Heart left ventricle (tissue), 16 donors: Measurements from ENCODE around the gene AAMDC. TPM values are rescaled to one million over a fixed set of nuclear protein-coding genes. Genes with fewer than 3 reads are reported as not detected.

Experiments
- ATAC-seq, 4 donors: fragments of 200-7000 bp; cut with Tn5 transposase; one replicate each; pipeline ENCODE4 v1.9.1; 2020 to 2022; ENCODE audit warnings: moderate library complexity in 4 of 4, mild to moderate bottlenecking in 3 of 4, moderate number of reproducible peaks in 1 of 4
- DNase-seq, 5 donors: peaks; one replicate each; pipeline ENCODE4 v3.0.0-alpha.2; 2020
- H3K27ac ChIP-seq, 12 donors: fragments of 200-600 bp; sonication (generic) in 4 of 12; one replicate each; pipeline versions ENCODE4 v1.5.0 to v1.8.0; 2016 to 2022; ENCODE audit warnings: mild to moderate bottlenecking in 2 of 12
- H3K27me3 ChIP-seq, 9 donors: fragments of 200-600 bp; sonication (generic) in 2 of 9; one replicate each; pipeline versions ENCODE4 v1.5.1 to v1.8.0; 2016 to 2022; ENCODE audit warnings: mild to moderate bottlenecking in 3 of 9
- H3K36me3 ChIP-seq, 9 donors: fragments of 200-600 bp; sonication (generic) in 2 of 9; one replicate each; pipeline versions ENCODE4 v1.5.0 to v1.8.0; 2018 to 2022; ENCODE audit warnings: mild to moderate bottlenecking in 2 of 9
- H3K4me1 ChIP-seq, 12 donors: fragments of 200-600 bp; sonication (generic) in 4 of 12; one replicate each; pipeline versions ENCODE4 v1.5.0 to v1.8.0; 2016 to 2022; ENCODE audit warnings: mild to moderate bottlenecking in 3 of 12
- H3K4me3 ChIP-seq, 12 donors: fragments of 200-600 bp; sonication (generic) in 4 of 12; one replicate each; pipeline versions ENCODE4 v1.5.0 to v1.8.0; 2017 to 2022; ENCODE audit warnings: mild to moderate bottlenecking in 9 of 12, moderate library complexity in 4 of 12
- H3K9me3 ChIP-seq, 12 donors: fragments of 200-600 bp; sonication (generic) in 4 of 12; one replicate each; pipeline versions ENCODE4 v1.5.0 to v1.8.0; 2016 to 2022; ENCODE audit warnings: mild to moderate bottlenecking in 1 of 12
- CTCF ChIP-seq, 12 donors: fragments of 200-600 bp; sonication (generic) in 4 of 12; IDR thresholded peaks; one replicate each; pipeline versions ENCODE4 v1.5.0 to v1.8.0; 2018 to 2022; ENCODE audit warnings: antibody characterized with exemption in 12 of 12, mild to moderate bottlenecking in 5 of 12
- POLR2A ChIP-seq, 2 donors: fragments of 450-650 bp; IDR thresholded peaks; one replicate each; pipeline ENCODE4 v1.6.1; 2017; ENCODE audit warnings: antibody characterized with exemption in 2 of 2, mild to moderate bottlenecking in 2 of 2, moderate library complexity in 2 of 2
- WGBS, 4 donors: extraction: QIAGEN DNeasy Blood & Tissue Kit in 2 of 4; methylation state at CpG; one replicate each; pipeline versions ENCODE4 v1.1.5 to v1.1.7; 2013 to 2018; 5-methylcytosine and 5-hydroxymethylcytosine counted together
- intact Hi-C, 10 donors: fragments of 100-400 bp; cut with DNase I; formaldehyde crosslinking; loops; one replicate each; pipeline versions ENCODE4 v1.11.1 to v1.14.2; 2022
- polyA plus RNA-seq, 2 donors: library from polyadenylated mRNA; stranded (reverse); fragments of 200-250 nt; gene quantifications; one replicate each; pipeline ENCODE4 v1.2.3, GENCODE V29; 2013
- total RNA-seq, 9 donors: library from RNA; depleted of rRNA in 2 of 9; stranded (reverse); fragments of >200 nt in 2 of 9; fragmentation: NEBNext Ultra II Directional in 3 of 9; extraction: Animal tissue kit (Norgen Biotek cat#: 25700) in 3 of 9; gene quantifications; one replicate each; pipeline versions ENCODE4 v1.1.0 to v1.2.4, GENCODE V29; 2016 to 2023
- donor health status: ischemic (EF 13 %, LVEDD 7.1; RV severe dilation, severe dysfunction).
- donor health status: healthy with polysubstance abuse.
- donor health status: DM: no; HTN: yes; CAD: no.
- donor health status: DM: no; HTN: no; CAD: no.
- donor health status: ischemic (EF 25% LVEDD 6.9; RV normal size, moderate dysfunction).
- donor health status: ischemic (EF 25% LVEDD 5.7; RV mildly dilated, moderate dysfunction).
- donor health status: healthy.
- donor health status: DM: yes; HTN: yes; CAD: no.
- donor health status: ischemic (EF 35%, LVEDD 5.7; RV mildly dilated, moderate dysfunction).
- donor health status: nonischemic (EF 11% LVEDD 7.7; RV severe dilation, severe dysfunction).
- donor health status: DM: yes; HTN: yes; CAD: no.
- donor health status: PGD.
- donor health status: ischemic (EF 29% LVEDD 5.4; RV normal size, mild dysfunction).
- donor health status: nonischemic (EF 23%, LVEDD 6.1; RV moderate dilation, normal function).

Gene AAMDC
- total and polyA plus RNA-seq, 11 donors, result 56.9 to 337 (median 99.7) TPM

DNA sequence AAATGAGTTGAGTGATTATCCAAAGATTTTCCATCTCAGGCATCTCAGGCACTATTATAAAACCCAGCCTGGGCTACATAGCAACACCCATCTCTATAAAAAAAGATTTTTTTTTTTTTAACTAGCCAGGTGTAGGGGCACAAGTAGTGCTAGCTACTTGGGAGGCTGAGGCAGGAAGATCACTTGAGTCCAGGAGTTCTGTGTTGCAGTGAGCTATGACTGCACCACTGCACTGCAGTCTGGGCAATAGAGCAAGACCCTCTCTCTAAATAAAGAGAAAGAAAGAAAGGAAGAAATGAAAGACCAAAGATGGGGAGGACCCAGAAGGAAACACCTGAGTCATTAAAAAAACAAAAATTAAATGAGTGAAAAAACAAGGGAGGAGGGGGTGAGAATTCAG lies 14.5 kb upstream of the AAMDC start:
- TF ChIP-seq POLR2A (IDR thresholded peaks at IDR 0.05) (no peak), CTCF (IDR thresholded peaks at IDR 0.05) (no peak)
- intact Hi-C loops, result no loop called here
- H3K27ac ChIP-seq, result no peak overlapping the region
- no peak overlapping the region for H3K4me3 ChIP-seq
- no peak for ATAC-seq
- no peaks in the 10 kb centered on the region for H3K27me3 ChIP-seq
- peaks cover 0 to 9% (median 3%) of the 10 kb centered on the region in 9 donors for H3K36me3 ChIP-seq
- DNase-seq, result no peak
- H3K9me3 ChIP-seq, result no peaks in the 10 kb centered on the region
- peaks cover 0 to 27% (median 7%) of the 10 kb centered on the region in 12 donors for H3K4me1 ChIP-seq

DNA sequence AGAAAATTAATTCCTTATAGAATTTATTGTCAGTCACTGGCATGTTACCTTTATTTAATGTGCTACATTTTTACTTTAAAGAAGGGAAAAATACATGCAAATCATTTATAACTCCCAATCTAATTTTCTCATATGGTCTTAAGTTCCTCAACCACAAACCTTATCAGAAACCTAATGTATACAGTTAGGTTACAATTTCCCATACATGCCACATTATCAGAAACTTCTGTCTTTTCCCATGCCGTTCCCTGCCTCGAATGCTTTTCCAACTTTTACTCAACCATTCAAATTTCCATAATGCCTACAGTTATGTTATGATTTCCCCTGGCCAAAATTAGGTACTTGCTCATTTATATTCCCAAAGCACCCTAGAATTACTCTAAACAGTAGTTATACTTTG lies 14.0 kb upstream of the AAMDC start:
- Histone ChIP-seq H3K27me3 (no peaks in the 10 kb centered on the region), H3K4me1 (peaks cover 0 to 27% (median 7%) of the 10 kb centered on the region in 12 donors), H3K4me3 (no peak overlapping the region), H3K27ac (no peak overlapping the region), H3K9me3 (no peaks in the 10 kb centered on the region), H3K36me3 (peaks cover 0 to 14% (median 8%) of the 10 kb centered on the region in 9 donors)
- 92 to 97% (median 93%) methylated on average over 2 of the region's 2 CpGs for WGBS, 4 donors
- TF ChIP-seq CTCF (IDR thresholded peaks at IDR 0.05) (no peak), POLR2A (IDR thresholded peaks at IDR 0.05) (no peak)
- DNase-seq (no peak), ATAC-seq (no peak)
- intact Hi-C loops, result no loop called here

GRCh38 chr11:77813256-77813655 lies 7.7 kb upstream of the AAMDC start:
- H3K4me1 ChIP-seq, result peaks cover 0 to 42% (median 24%) of the 10 kb centered on the region in 12 donors

GRCh38 chr11:77814848-77815247 lies 6.1 kb upstream of the AAMDC start:
- Histone ChIP-seq H3K4me3 (no peak overlapping the region), H3K9me3 (peaks cover 0 to 9% (median 0%) of the 10 kb centered on the region in 12 donors), H3K36me3 (peaks cover 0 to 28% (median 11%) of the 10 kb centered on the region in 9 donors), H3K4me1 (peaks cover 0 to 40% (median 29%) of the 10 kb centered on the region in 12 donors), H3K27ac (no peak overlapping the region), H3K27me3 (no peaks in the 10 kb centered on the region)
- TF ChIP-seq POLR2A (IDR thresholded peaks at IDR 0.05) (no peak), CTCF (IDR thresholded peaks at IDR 0.05) (no peak)
- WGBS, 4 donors, result 97 to 98% (median 98%) methylated on average over 3 of the region's 3 CpGs
- no peak for ATAC-seq
- intact Hi-C loops, result loop anchor here in 3 of 10 donors (10.0 kb wide), 2 partner anchors 50 to 110 kb away; no protein-coding TSS in a partner anchor
- DNase-seq, result no peak

More at GRCh38 chr11:77813256-77813655, 7.7 kb upstream of the AAMDC start:
- DNase-seq, result no peak
- H3K9me3 ChIP-seq, result peaks cover 0 to 9% (median 0%) of the 10 kb centered on the region in 12 donors
- no peak overlapping the region for H3K27ac ChIP-seq
- WGBS, 4 donors, result 92 to 97% (median 94%) methylated on average over 9 of the region's 9 CpGs
- no peak overlapping the region for H3K4me3 ChIP-seq
- no peak for ATAC-seq
- no peaks in the 10 kb centered on the region for H3K27me3 ChIP-seq
- TF ChIP-seq POLR2A (IDR thresholded peaks at IDR 0.05) (no peak), CTCF (IDR thresholded peaks at IDR 0.05) (no peak)
- intact Hi-C loops, result loop anchor here in 3 of 10 donors (10.0 kb wide), 2 partner anchors 48 to 108 kb away; no protein-coding TSS in a partner anchor
- peaks cover 0 to 28% (median 11%) of the 10 kb centered on the region in 9 donors for H3K36me3 ChIP-seq
